Measurements from ENCODE around the gene EVX1. TPM values are rescaled to one million over a fixed set of nuclear protein-coding genes. Genes with fewer than 3 reads are reported as not detected.

The EVX1 gene
- total and polyA plus RNA-seq, 10 donors, result not detected

- TF ChIP-seq POLR2AphosphoS5 (IDR thresholded peaks at IDR 0.05) (no peak), POLR2A (IDR thresholded peaks at IDR 0.05) (no peak)
- TF ChIP-seq, protein P1, sequence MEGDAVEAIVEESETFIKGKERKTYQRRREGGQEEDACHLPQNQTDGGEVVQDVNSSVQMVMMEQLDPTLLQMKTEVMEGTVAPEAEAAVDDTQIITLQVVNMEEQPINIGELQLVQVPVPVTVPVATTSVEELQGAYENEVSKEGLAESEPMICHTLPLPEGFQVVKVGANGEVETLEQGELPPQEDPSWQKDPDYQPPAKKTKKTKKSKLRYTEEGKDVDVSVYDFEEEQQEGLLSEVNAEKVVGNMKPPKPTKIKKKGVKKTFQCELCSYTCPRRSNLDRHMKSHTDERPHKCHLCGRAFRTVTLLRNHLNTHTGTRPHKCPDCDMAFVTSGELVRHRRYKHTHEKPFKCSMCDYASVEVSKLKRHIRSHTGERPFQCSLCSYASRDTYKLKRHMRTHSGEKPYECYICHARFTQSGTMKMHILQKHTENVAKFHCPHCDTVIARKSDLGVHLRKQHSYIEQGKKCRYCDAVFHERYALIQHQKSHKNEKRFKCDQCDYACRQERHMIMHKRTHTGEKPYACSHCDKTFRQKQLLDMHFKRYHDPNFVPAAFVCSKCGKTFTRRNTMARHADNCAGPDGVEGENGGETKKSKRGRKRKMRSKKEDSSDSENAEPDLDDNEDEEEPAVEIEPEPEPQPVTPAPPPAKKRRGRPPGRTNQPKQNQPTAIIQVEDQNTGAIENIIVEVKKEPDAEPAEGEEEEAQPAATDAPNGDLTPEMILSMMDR (IDR thresholded peaks at IDR 0.05 in 8 of 11, conservative IDR thresholded peaks at IDR 0.05 in 3 of 11), result no peak
- intact Hi-C loops (cut with DNase I; ENCODE audit: low total_unique reads), result no loop called here
- H3K27me3 ChIP-seq (replicated peaks in 1 of 7), result peaks cover 9 to 100% (median 90%) of the 10 kb centered on the region in 7 donors
- no peak for DNase-seq
- 11 to 20% (median 15%) methylated on average over 19 of the region's 19 CpGs for WGBS, 5 donors
- no peak overlapping the region for H3K27ac ChIP-seq
- H3K4me3 ChIP-seq, result no peak overlapping the region
- H3K4me1 ChIP-seq, result peaks cover 19 to 53% (median 42%) of the 10 kb centered on the region in 6 donors
- no peaks in the 10 kb centered on the region for H3K9me3 ChIP-seq
- H3K36me3 ChIP-seq, result no peaks in the 10 kb centered on the region
Measured at GRCh38 chr7:27249724-27250556, 7.3 kb downstream of the EVX1 start.

DNA sequence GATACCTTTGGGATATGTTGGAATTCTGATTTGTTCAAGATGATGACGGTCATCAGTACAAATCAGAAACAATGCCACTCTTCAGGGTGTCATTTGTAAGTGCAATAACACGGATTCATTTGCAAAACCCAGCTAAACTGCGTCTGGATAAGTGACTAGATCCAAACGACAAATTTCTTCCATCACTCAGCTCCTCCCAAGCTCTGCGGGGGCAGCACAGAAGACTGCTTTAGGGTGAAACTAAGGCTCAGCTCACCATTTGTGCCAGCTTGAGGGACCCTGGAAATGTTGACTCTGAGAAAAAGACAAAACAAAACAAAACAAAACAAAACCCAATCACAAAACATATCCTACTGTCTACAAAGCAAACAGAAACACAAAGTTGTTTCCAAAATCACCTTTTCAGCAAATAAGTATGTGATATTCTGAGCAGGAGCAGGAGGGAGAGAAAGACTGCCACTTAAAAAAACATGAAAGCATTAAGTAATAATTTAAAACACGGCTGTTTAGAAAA lies 8.0 kb downstream of the EVX1 start:
- DNase-seq, result no peak
- Histone ChIP-seq H3K27me3 (replicated peaks in 1 of 7) (peaks cover 9 to 99% (median 84%) of the 10 kb centered on the region in 7 donors), H3K9me3 (no peaks in the 10 kb centered on the region), H3K4me3 (no peak overlapping the region), H3K36me3 (no peaks in the 10 kb centered on the region), H3K27ac (no peak overlapping the region), H3K4me1 (peaks cover 16 to 46% (median 35%) of the 10 kb centered on the region in 6 donors)
- 9 to 16% (median 13%) methylated on average over 6 of the region's 6 CpGs for WGBS, 5 donors
- intact Hi-C loops (cut with DNase I; ENCODE audit: low total_unique reads), result no loop called here
- TF ChIP-seq, protein P1 (IDR thresholded peaks at IDR 0.05 in 8 of 11, conservative IDR thresholded peaks at IDR 0.05 in 3 of 11), result no peak
- TF ChIP-seq POLR2A (IDR thresholded peaks at IDR 0.05) (no peak), POLR2AphosphoS5 (IDR thresholded peaks at IDR 0.05) (no peak)

DNA sequence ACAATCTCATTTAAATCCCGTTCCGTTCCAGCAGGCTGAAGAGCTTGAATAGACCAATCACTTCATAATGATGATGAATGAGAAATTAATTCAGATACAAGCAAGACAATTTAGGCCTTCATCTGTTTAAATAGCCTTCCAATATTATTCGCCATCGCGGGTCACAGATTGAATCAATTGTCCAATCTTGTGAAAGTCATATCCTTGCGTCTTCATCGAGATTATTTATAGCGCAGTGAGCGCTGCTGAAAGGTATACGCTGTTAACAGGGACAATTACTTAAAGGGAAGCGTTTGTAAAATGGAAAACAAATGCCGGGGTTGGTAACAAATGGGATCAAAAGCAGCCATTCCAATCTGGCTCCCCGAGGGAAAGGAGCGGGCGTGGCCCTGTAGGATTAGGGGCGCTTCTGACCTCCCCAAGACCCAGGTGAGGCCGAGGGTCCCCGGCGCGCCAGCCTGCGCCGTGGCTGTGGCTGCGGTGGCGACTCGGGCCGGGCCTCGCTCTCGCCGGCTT lies 8.6 kb downstream of the EVX1 start:
- no peak for DNase-seq
- Histone ChIP-seq H3K27me3 (replicated peaks in 1 of 7) (peaks cover 7 to 97% (median 78%) of the 10 kb centered on the region in 7 donors), H3K27ac (no peak overlapping the region), H3K4me1 (peaks cover 13 to 40% (median 29%) of the 10 kb centered on the region in 6 donors), H3K36me3 (no peaks in the 10 kb centered on the region), H3K9me3 (no peaks in the 10 kb centered on the region), H3K4me3 (peak overlapping the region in 3 of 8 donors; percentile 6 to 49 (median 11))
- no peak for TF ChIP-seq POLR2AphosphoS5 (IDR thresholded peaks at IDR 0.05)
- WGBS, 5 donors, result 4 to 15% (median 9%) methylated on average over 17 to 29 of the region's 29 CpGs
- intact Hi-C loops (cut with DNase I; ENCODE audit: low total_unique reads), result no loop called here

DNA sequence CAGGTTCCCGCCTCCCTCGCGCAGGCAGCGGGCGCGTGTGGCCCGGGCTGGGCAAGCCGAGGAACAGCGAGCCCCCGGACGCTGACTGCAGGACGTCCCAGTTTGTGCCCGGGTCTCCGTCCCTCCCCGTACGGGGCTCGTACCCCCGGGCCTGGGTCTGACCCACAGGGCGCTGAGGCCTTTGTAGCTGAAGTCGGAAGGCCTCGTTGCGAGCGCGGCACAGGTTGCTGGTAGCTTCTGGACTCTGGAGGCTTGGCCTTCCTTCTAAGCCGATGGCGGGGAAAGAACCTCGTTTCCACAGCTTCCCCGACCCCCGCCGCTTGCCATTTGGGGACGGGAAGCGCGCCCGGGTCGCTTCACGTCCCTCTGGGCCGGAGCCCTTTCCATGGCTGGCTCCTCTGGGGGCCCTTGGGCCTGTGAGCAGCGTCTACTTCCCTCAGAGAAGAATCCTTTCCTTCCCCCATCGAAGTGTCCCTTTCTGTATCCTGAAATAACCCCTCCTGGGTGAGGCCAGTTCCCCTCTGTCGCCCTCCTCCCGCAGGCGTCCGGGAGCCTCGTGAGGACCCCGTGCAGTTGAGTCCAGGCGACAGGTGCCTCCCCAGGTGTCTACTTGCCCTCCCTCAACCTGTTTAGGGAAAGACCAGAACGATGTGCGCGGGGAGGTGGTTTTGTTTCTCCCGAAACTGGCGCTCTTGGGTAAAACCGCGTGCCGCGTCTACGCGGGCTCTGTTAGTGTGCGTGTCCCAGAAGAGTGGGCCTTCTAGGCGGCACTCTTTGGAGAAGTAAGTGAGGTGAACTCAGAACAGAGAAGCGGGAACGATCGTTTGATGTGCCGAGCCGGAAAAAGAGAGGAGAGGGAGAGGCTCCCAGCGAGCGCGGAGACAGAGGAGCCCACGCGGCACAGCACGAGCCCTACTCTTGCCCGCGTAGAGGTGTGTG lies 9.3 kb downstream of the EVX1 start:
- H3K27me3 ChIP-seq (replicated peaks in 1 of 7), result peaks cover 7 to 90% (median 71%) of the 10 kb centered on the region in 7 donors
- DNase-seq, result no peak
- peaks cover 11 to 34% (median 25%) of the 10 kb centered on the region in 6 donors for H3K4me1 ChIP-seq
- 5 to 17% (median 6%) methylated on average over 35 to 72 of the region's 72 CpGs for WGBS, 5 donors
- no peaks in the 10 kb centered on the region for H3K9me3 ChIP-seq
- H3K27ac ChIP-seq, result no peak overlapping the region
- peak overlapping the region in 3 of 8 donors; percentile 6 to 49 (median 11) for H3K4me3 ChIP-seq
- intact Hi-C loops (cut with DNase I; ENCODE audit: low total_unique reads), result no loop called here
- no peaks in the 10 kb centered on the region for H3K36me3 ChIP-seq
- TF ChIP-seq POLR2AphosphoS5 (IDR thresholded peaks at IDR 0.05), result peak in 1 of 3 donors; percentile 43
- no peak for TF ChIP-seq POLR2A (IDR thresholded peaks at IDR 0.05)

All from spleen (tissue), 11 donors.